HG03378 (cell line): ENCODE data around the gene GAMT.

Source experiments
- ATAC-seq: cut with Tn5 transposase; IDR thresholded peaks from one replicate; pipeline ENCODE4 v1.9.1; 2021; ENCODE audit warnings: mild to moderate bottlenecking, moderate library complexity; ENCODE audit not compliant: unreplicated experiment

The GAMT gene

DNA sequence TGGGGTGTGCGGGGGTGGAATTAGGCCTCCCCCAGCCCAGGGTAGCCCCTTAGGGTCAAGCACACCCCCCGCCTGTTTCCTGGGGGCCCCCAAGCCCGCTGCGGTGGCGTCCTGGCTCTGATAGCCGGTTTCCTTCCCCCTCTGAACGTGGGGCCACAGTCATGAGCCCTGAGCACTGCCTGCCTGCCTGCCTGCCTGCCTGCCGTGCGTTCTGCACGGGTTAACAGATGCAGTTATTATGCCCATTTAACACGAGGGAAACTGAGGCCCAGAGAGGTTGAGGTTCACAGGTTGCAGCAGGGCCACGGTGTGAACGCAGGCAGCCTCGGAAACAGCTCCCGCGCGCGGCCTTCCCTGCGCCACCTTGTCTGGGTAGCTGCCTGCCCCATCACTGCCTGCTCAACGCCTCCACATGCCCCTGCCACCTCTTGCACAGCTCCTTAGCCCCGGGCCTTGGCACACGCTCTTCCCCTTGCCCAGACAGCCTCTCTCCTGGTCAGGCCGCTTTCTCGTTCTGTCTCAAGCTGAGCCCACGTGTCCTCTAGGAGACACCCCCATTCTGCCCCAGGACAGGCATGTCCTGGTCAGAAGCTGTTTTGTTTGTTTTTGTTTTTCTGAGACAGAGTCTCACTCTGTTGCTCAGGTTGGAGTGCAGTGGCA is 1.2 kb upstream of the GAMT start:
- ATAC-seq: no peak

DNA sequence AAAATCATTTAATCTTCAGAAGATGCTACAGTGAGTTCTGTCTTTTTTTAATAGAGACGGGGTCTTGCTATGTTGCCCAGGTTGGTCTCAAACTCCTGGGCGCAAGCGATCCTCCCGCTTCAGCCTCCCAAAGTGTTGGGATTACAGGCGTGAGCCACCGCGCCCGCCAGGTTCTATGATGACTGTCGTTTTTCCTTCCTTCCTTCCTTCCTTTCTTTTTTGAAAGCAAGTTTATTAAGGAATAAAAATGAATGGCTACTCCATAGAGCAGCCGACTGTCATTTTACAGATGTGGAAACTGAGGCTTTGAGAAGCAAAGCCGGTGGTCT is 511 bp upstream of the GAMT start:
- ATAC-seq: no peak

DNA sequence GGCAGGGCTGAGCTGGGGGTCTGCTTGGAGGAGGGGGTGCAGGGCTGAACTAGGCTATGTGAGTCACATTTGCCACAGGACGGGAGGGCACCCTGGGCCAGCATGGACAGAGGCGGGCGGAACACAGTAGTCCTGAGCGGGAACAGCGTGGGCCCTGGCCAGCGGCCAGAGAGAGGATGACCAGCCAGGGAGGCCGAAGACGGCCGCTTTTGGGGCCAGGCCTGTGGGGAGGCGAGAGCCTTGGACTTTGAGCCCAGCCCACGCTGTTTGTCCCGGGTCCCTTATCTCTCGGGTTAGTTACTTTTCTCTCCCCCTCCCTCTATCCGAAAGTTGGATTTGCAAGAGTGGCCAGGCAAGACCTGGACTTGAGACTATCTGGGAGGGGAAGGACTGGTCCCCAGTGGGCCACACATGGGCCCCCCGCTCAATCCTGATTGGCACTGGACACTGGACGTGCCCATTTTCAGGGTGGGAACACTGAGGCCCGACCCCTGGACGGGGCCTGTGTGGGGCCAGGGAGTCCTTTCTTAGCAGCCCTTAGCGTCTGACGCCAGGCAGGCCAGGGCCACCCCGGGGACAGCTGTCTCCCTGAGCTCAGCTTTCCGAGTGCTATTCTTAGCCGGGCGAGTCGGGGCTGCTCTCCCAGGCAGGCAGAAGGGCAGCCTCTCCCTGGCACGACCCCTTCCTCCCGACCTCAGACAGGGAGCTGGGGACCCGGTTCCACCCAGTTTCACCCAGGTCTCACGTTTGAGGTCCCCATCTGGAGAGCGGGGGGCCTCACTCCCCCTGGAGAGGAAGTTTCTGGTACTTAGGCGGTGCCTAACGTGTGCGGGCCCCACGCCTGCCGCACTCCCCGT is 833 bp downstream of the GAMT start:
- no peak for ATAC-seq

DNA sequence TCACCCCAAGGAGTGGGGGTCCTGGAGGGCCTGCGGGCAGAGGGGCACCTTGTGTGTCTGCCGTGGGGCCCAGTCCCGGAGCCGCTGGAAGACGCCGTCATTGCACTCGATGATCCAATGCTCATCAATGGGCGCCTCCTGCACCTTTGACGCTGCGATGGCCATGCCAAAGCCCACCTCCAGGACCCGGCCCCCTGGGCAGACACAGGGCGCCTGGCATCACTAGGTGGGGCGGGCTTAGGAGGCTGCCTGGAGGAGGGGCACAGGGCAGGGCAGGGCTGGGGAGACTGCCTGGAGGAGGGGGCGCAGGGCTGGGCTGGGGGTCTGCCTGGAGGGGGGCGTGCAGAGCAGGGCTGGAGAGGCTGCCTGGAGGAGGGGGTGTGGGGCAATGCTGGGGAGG is 1.6 kb downstream of the GAMT start:
- no peak for ATAC-seq

DNA sequence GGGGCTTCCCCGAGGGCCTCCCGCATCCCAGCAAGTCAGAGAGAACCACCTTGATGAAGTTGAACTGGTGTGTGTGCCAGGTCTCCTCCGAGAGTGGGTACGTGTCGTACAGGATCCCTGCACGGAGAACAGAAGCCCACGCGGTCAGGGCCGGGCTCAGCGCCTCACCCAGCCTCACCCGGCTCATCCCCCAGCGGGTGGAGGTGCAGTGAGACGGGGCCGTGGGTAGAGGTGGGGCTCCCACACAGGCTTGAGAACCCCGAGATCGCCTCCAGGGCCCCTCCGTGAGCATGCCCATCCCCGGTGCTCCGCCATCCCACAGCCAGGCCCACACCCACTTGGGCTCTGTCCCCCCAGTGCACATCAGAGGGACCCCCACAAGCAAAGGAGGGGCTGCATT is 2.3 kb downstream of the GAMT start:
- ATAC-seq: no peak

DNA sequence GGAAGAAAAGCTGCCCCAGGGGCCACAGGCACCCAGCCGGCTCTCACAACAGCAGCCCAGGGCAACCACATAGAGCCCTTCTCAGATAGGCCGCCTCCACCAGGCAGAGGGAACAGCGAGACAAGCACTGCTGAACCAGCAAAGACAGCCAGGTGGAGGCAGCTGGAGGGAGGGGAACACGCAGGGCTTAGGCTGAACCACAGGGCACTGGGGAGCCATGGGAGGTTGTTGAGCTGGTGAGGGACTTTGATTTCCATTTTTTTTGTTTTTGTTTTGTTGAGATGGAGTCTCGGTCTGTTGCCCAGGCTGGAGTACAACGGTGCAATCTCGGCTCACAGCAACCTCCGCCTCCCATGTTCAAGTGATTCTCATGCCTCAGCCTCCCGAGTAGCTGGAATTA is 3.5 kb downstream of the GAMT start:
- no peak for ATAC-seq

DNA sequence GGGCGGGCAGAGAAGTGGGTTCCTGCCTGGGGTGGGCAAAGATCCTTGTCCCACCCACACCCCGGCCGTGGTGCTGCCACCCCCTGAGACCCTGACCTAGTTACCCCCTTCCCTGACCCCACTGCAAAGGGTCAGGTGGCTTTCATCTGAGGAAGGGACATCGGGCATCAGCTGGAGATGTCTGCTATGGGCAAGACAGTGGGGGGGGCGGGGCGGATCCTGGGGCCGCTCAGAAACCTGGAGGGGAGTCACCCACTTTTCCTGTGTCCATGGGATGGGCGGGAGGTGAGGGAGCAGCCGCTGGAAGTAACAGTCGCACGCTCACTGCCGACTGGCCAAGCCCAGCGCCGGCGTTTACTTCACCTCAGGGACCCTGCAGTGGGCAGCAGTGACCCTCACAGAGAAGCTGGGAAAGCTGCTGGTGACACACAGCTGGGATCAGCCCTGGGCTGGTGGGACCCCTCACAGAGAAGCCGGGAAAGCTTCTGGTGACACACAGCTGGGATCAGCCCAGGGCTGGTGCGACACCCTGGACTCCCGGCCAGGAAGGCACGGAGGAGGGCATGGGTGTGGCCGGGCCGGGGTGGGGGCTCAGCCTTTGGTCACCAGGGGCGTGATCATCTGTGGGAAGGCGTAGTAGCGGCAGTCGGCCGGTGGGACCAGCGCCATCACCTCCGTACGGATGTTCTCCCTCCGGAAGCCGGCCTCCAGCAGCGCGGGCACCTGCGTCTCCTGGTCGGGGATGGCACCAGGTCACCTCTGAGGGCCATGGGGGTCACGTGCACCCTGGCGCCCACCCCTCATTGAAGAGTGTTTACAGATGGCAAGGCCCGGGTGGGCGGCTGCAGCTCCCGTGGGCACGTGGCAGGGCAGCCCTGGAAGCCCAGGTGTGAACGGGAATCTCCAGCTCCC is 4.3 kb downstream of the GAMT start:
- ATAC-seq: no peak

DNA sequence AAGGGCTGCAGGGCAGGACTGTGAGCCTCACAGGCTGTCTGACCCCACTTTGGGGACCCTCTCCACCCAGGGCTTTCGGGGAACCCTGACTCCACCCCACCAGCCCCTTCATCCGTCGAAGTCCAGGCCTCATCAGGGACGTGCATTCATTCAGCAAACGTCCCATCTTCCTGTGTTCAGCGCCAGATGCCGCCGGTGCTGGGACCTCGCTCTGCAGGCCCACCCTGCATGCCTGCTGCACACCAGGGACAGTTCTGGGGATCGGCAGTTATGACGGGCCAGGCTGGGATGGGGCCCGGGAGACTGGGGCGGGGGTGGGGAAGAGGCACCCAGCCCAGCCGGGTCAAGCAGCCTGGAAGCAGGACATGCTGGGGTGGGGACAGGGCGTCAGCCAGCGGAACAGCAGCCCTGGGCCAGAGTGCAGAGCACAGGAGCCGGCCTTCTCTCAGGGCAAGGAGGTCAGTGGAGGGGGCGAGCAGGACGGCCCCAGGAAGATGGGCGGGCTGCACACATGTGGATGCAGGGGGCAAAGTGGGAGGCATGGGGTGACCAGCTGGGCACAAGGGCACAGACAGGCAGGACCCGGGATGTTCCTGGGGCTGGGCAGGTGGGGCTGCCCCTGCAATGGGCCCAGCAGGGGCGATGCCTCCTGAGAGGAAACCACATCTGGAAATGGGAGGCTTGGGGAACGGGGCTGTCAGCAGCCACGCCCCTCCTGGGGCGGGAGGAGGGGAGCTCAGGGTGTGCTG is 5.1 kb downstream of the GAMT start:
- ATAC-seq: no peak

DNA sequence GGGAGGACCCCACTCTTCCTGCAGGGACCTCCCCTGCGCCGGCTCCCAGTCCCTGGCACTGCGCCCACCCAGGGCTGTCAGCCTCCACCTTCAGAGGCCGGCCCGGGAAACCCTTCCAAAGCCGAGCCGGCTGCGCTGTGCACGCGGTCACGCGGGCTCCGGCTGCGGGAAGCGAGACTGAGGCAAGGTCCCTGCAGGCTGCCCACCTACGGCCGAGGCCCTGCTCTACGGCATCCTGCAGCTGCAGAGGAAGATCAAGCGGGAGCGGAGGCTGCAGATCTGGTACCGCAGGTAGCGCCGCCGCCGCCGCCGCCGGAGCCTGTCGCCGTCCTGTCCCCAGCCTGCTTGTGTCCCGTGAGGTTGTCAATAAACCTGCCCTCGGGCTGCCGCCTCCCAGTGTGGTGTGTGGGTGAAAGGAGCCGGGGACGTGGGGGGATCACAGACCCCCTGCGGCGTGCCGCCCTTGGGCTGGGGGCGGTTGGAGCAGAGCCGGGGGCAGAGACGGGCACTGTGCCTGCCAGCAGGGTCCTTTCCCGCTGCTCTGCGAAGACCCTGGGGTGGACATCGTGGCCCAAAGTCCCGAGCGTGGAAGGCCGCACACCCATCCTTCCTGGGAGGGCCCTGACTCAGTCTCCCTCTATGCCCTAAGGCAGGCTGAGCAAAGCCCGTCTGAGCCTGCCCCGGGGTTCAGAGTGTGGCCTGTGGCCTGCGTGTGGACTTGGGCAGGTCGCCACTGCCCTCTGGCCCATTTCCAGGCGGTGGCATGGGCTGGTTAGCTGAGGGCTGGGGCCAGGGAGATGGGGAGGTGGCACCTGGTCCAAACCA is 5.9 kb downstream of the GAMT start:
- no peak for ATAC-seq

DNA sequence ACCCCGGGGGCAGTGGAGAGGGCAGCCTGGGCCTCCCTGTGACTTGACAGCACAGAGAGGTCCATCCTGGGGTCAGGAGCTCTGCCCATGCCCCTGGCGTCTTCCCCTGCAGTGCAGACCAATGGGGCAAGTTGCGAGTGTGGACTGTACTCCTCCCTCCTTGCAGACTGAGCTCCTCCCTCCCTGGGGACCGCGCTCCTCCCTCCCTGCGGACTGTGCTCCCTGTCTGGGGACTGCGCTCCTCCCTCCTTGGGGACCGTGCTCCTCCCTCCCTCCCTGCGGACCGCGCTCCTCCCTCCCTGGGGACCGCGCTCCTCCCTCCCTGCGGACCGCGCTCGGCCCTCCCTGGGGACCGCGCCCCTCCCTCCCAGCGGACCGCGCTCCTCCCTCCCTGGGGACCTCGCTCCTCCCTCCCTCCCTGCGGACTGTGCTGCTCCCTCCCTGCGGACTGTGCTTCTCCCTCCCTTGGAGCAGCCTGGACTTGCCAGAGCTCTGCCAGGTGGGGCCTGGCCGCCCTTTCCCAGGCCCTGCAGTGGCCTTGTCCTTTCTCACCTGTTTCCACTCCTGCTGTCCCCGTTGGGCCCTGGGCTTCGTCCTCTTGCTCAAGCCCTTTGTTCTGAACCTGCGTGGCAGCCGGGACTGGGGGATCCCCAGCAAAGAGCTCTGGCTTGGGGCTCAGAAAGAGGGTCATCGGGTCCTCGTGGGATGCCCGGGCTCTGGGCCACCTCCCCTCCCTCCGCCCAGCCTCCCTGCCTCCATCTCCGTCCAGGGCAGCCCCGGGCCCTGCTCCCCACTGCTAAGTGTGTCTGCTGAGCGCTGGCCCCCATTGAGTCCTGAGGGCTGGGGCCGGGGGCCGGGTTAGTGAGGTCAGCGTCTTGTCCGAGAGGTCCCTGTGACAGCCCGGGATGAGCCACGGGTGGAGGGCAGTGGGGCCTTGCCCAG is 6.8 kb downstream of the GAMT start:
- ATAC-seq: no peak

DNA sequence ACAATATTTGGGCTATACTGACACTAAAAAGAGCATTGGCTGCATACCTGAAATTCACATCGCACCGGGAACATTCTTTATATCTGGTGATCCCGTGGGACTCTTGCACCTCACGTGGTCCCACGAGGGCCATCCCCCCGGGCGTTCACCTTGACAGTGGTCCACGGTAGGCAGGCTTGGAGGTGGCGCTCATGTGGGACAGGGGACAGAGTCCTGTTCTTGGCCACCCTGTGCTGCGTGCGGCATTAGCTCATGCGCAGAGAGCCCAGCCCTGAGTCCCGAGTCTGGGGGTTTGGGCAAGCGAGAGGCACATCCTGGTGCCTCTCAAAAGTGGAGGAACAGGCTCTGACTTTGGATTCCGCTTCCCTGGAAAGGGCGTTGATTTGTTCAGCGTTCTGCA is 7.5 kb downstream of the GAMT start:
- no peak for ATAC-seq

DNA sequence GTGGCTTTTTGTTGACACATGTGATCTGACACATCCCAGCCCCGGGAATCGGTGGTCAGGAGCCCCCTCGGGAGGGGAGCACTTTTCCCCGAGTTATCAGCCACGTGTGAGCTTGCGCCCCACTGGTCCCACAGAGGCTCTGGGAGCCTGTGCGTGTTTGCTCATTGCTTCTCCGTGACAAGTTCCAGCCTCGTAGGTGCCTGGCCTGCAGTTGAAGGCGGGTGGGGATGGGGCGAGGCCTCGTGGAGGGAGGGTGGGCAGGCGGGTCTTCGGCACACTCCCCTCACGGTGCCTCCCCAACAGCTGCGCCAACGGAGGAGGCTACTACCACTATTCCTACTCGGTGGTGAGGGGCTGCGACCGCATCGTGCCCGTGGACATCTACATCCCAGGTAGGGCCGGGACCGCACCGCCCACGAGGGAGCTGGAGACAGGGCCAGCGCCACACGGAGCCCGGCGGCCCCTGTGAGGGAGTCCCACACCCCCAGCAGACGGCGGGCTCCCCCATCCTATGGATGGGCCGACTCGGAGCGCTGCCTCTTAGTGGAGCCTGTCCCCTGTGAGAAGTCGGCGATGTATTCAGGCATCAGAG is 8.3 kb downstream of the GAMT start:
- ATAC-seq: no peak

DNA sequence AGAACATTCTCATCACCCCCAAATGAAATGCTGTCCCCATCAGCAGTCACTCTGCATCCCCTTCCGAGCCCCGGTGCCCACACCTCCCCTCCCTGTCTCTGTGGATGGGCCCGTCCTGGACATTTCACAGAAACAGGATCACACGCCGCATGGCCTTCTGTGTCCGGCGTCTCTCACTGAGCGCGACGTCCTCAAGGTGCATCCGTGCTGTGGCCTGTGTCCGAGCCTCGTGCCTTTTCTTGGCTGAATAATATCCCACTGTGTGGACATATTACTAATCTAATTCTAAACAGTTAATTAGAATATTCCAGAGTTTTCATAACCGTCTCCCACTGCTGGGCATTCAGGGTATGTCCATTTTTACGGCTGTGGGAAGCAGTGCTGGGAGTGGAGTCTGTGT is 8.9 kb downstream of the GAMT start:
- no peak for ATAC-seq

DNA sequence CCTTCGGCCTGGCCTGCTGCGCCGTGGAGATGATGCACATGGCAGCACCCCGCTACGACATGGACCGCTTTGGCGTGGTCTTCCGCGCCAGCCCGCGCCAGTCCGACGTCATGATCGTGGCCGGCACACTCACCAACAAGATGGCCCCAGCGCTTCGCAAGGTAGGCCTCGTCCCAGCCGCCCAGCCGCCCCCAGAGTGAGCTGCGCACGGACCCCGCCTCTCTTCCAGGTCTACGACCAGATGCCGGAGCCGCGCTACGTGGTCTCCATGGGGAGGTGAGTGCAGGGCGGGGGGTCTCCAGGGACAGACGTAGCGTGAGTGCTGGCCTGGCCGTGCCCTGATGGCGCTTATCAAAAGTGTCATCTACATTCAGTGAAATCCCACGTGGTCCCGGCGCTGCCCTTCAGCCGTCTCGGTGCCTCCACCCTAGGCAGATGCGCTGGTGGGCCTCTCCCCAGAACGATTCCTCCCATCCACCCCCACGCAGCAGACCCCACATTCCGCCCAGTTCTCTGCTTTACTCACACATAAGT is 10.4 kb downstream of the GAMT start:
- no peak for ATAC-seq

DNA sequence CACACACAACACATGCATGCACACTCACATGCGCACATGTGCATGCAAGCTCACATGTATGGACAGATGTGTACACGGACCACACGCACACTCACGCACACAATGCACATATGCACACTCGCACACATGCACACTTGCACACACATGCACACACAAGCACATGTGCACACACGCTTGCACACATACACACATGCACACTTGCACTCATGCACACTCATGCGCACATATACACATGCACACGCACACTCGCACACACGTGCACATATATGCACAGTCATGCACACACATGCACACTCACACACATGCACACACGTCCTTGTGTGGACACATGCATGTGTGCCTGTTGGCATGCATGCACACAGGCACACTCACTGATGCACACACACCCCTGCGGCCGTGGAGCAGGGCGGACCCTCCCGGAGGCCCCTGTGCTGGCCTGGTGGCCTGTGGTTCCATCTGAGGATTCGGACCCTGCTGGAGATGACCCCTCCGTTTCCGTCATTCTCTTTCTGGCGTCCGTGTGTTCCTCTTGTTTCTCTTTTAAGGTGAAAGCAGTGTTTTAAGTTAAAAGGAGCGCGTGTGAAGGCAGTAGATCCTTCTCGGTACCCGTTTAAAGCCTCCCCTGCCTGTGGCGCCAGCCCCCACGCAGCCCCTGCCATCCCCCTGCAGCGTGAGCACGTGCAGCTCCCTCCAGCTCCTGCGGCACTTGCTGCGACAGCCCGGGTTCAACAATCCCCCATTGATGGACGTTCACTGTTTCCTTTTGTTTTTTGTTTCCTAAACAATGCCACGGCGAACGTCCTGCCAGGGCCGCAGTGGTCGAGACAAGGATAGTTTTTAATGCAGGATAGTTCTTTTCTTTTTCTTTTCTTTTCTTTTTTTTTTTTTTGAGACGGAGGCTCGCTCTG is 12.1 kb downstream of the GAMT start:
- ATAC-seq: no peak

DNA sequence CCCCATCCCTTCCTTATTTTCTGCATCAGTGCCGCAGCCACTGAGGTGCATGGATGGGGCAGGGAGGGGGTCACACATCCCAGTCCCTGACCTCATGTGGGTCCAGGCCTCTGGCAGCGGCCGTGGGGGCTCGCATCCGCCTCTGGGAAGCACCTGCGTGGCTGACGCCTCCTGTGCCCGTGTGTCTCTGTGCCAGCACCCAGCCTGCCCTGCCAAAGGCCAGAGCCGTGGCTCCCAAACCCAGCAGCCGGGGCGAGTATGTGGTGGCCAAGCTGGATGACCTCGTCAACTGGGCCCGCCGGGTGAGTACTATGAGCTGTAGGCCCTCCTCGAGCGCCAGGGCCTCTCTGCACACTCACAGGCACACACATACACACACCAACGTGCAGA is 12.7 kb downstream of the GAMT start:
- no peak for ATAC-seq
